ENCODE data around the gene SYTL1. TPM values are rescaled to one million over a fixed set of nuclear protein-coding genes. Genes with fewer than 3 reads are reported as not detected.

SYTL1 gene
- total and polyA plus RNA-seq, 4 donors, result 10.5 to 58.0 (median 34.6) TPM

DNA sequence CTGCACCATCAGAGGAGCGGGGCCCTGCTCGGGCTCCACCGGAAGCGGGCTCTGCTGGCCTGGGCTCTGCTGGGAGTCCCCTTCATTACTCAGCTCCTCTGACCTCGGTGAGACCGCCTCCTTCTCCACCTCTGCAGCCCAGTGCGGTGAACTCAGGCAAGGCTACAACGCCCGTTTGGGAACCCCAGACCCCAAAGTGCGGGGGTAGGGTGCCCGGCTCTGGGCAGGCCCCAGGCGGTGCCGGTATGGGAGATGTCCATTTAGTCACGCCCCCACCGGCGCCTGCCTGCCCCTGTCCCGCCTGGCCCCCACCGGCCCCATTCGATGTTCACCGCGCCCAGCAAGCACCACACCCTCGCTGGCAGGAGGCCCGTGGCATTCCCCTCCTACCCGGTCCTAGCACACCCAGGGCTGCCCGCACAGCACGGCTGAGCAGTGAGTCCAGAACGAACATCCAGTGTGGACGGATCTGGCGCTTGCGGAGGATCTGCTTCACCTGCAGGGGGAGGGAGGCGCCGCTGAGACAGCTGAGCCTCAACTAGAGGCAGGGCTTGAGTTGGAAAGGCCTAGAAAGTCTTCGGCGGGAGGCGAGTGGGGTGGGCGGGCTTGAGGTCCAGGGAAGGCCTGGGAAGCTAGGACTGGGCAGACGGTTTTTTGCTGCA lies 14.9 kb downstream of the SYTL1 start:
- ATAC-seq (ENCODE audit: insufficient read depth, low FRiP score) (no peak), DNase-seq (no peak)
- 77 to 79% methylated on average over 37 of the region's 37 CpGs for WGBS, 2 donors
- Histone ChIP-seq H3K27me3 (ENCODE audit: control insufficient read depth in 3 of 3, insufficient read depth in 3 of 3, low read length in 2 of 3) (peaks cover 0 to 2% (median 0%) of the 10 kb centered on the region in 3 donors), H3K4me1 (ENCODE audit: control insufficient read depth in 5 of 5, insufficient read depth in 5 of 5, low read length in 5 of 5) (peaks cover 0 to 4% (median 0%) of the 10 kb centered on the region in 5 donors), H3K27ac (ENCODE audit: low read depth in 1 of 2, low read length in 1 of 2) (no peak overlapping the region), H3K4me3 (no peak overlapping the region), H3K9ac (ENCODE audit: insufficient read depth in 1 of 2, low read length in 2 of 2) (no peak overlapping the region), H3K36me3 (ENCODE audit: control insufficient read depth in 4 of 4, insufficient read depth in 4 of 4, low read length in 4 of 4) (peaks cover 0 to 71% (median 5%) of the 10 kb centered on the region in 4 donors), H3K9me3 (ENCODE audit: control insufficient read depth in 4 of 4, insufficient read depth in 3 of 4, low read length in 3 of 4) (no peaks in the 10 kb centered on the region)
- TF ChIP-seq CTCF (IDR thresholded peaks at IDR 0.05; ENCODE audit: control extremely low read depth, extremely low read depth), result no peak

GRCh38 chr1:27357281-27358037 lies 15.6 kb downstream of the SYTL1 start:
- 29 to 41% methylated on average over 40 of the region's 40 CpGs for WGBS, 2 donors
- peak; percentile 88 for TF ChIP-seq CTCF (IDR thresholded peaks at IDR 0.05; ENCODE audit: control extremely low read depth, extremely low read depth)
- H3K4me1 ChIP-seq (ENCODE audit: control insufficient read depth in 5 of 5, insufficient read depth in 5 of 5, low read length in 5 of 5), result peaks cover 0 to 4% (median 0%) of the 10 kb centered on the region in 5 donors
- no peak overlapping the region for H3K27ac ChIP-seq (ENCODE audit: low read depth in 1 of 2, low read length in 1 of 2)
- ATAC-seq (ENCODE audit: insufficient read depth, low FRiP score), result peak; percentile 70
- H3K4me3 ChIP-seq, result no peak overlapping the region
- no peaks in the 10 kb centered on the region for H3K9me3 ChIP-seq (ENCODE audit: control insufficient read depth in 4 of 4, insufficient read depth in 3 of 4, low read length in 3 of 4)
- H3K36me3 ChIP-seq (ENCODE audit: control insufficient read depth in 4 of 4, insufficient read depth in 4 of 4, low read length in 4 of 4), result peaks cover 0 to 76% (median 5%) of the 10 kb centered on the region in 4 donors
- DNase-seq, result peak; percentile 64 to 79 (median 72)
- H3K9ac ChIP-seq (ENCODE audit: insufficient read depth in 1 of 2, low read length in 2 of 2), result no peak overlapping the region
- peaks cover 0 to 2% (median 0%) of the 10 kb centered on the region in 3 donors for H3K27me3 ChIP-seq (ENCODE audit: control insufficient read depth in 3 of 3, insufficient read depth in 3 of 3, low read length in 2 of 3)

DNA sequence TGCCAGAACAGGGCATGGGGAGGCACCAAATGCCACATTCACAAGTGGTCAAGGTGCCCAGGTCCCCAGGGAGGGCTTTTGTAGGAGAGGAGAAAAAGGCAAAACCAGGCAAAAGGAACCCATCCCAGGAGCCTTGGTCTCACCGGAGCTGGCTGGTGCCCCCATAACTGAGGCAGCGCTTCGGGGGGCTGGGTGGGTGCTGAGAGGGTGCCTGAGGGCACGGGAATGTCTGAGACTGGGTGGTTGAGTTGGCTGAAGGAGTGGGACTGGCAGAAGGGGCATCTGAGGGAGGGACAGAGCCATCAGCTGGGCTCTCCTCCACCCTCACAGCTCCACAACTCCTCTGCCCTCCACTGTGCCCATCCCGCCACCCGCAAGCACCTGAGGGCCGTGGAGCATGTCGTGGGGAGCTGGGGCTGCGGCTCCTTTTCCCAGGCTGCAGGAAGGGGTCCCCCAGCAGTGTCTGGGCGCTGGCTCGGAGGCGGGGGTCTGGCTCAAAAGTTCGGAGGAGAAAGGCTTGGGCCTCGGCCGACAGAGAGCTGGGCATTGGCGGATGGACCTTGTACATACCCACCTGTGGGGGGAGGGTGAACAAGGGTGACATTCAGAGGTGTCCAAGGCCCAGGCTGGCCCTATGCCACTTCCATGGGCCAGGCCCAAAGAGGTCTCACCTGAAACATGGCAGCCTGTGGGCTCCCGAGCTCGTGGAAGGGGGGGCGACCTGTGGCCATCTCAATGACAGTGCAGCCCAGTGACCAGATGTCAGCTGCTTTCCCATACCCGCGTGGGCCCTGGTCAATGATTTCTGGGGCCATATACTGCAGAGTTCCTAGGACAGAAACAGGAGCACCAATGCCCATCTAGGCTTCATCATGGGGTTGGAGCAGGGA lies 16.5 kb downstream of the SYTL1 start:
- H3K4me3 ChIP-seq, result no peak overlapping the region
- 95% methylated on average over 16 to 21 of the region's 21 CpGs for WGBS, 2 donors
- ATAC-seq (ENCODE audit: insufficient read depth, low FRiP score) (no peak), DNase-seq (no peak)
- peaks cover 0 to 4% (median 0%) of the 10 kb centered on the region in 5 donors for H3K4me1 ChIP-seq (ENCODE audit: control insufficient read depth in 5 of 5, insufficient read depth in 5 of 5, low read length in 5 of 5)
- TF ChIP-seq CTCF (IDR thresholded peaks at IDR 0.05; ENCODE audit: control extremely low read depth, extremely low read depth), result no peak
- H3K27me3 ChIP-seq (ENCODE audit: control insufficient read depth in 3 of 3, insufficient read depth in 3 of 3, low read length in 2 of 3), result peaks cover 0 to 2% (median 0%) of the 10 kb centered on the region in 3 donors
- no peak overlapping the region for H3K9ac ChIP-seq (ENCODE audit: insufficient read depth in 1 of 2, low read length in 2 of 2)
- peaks cover 4 to 81% (median 5%) of the 10 kb centered on the region in 4 donors for H3K36me3 ChIP-seq (ENCODE audit: control insufficient read depth in 4 of 4, insufficient read depth in 4 of 4, low read length in 4 of 4)
- no peak overlapping the region for H3K27ac ChIP-seq (ENCODE audit: low read depth in 1 of 2, low read length in 1 of 2)
- no peaks in the 10 kb centered on the region for H3K9me3 ChIP-seq (ENCODE audit: control insufficient read depth in 4 of 4, insufficient read depth in 3 of 4, low read length in 3 of 4)
